NCI-H345 treated with DMSO at 0.1 percent for 48 hours (cell line): ENCODE data around the gene BPNT1.
A peak's percentile ranks its signal among the peaks of the same experiment; 100 is the strongest.
"Not testable (repeated sequence)": the region's sequence is repeated elsewhere in the genome, so short reads cannot be mapped to it uniquely, and the experiment has no call there.

Experiments
- DNase-seq: peaks from one replicate; lab custom pipeline; 2025; ENCODE audit not compliant: unreplicated experiment; lab: John Stamatoyannopoulos, UW

The BPNT1 gene

GRCh38 chr1:220084460-220084859, 5.1 kb downstream of the BPNT1 start:
- DNase-seq: no peak

- no peak for DNase-seq
Observed at GRCh38 chr1:220077887-220078286, 11.7 kb downstream of the BPNT1 start.

- no peak for DNase-seq
Observed at GRCh38 chr1:220076861-220077762, 12.5 kb downstream of the BPNT1 start.

- no peak for DNase-seq
Observed at GRCh38 chr1:220067269-220068204, 22.1 kb downstream of the BPNT1 start.

- no peak for DNase-seq
Observed at GRCh38 chr1:220062629-220063028, 27.0 kb downstream of the BPNT1 start.

GRCh38 chr1:220060876-220061275, 28.7 kb downstream of the BPNT1 start:
- DNase-seq: no peak

GRCh38 chr1:220056374-220056773, 33.2 kb downstream of the BPNT1 start:
- DNase-seq: no peak

GRCh38 chr1:220046052-220046930, 43.3 kb downstream of the BPNT1 start, which contains the start of gene EPRS1:
Gene EPRS1, minus strand, starts transcription at chr1:220046505. Its CDS starts 117 bp downstream, at chr1:220046388.
- DNase-seq: peak; percentile 89

- DNase-seq: peak; percentile 32
Observed at GRCh38 chr1:220045356-220046051, 44.1 kb downstream of the BPNT1 start.

- no peak for DNase-seq
Observed at GRCh38 chr1:220044678-220045355, 44.8 kb downstream of the BPNT1 start.

GRCh38 chr1:220043646-220044045, 45.9 kb downstream of the BPNT1 start:
- DNase-seq: no peak

- DNase-seq: no peak
Observed at GRCh38 chr1:220040028-220040596, 49.5 kb downstream of the BPNT1 start.

GRCh38 chr1:220038640-220039039, 50.9 kb downstream of the BPNT1 start:
- DNase-seq: no peak

- DNase-seq: not testable (repeated sequence)
Observed at GRCh38 chr1:220037810-220038209, 51.8 kb downstream of the BPNT1 start.

GRCh38 chr1:220032911-220033310, 56.7 kb downstream of the BPNT1 start:
- DNase-seq: no peak

- DNase-seq: no peak
Observed at GRCh38 chr1:220031287-220031686, 58.3 kb downstream of the BPNT1 start.

GRCh38 chr1:220028346-220028895, 61.2 kb downstream of the BPNT1 start:
- DNase-seq: no peak

GRCh38 chr1:220019071-220019470, 70.5 kb downstream of the BPNT1 start:
- no peak for DNase-seq

GRCh38 chr1:220013497-220013896, 76.1 kb downstream of the BPNT1 start:
- DNase-seq: no peak
